ENCODE measurements around the gene C4B. TPM values are rescaled to one million over a fixed set of nuclear protein-coding genes. Genes with fewer than 3 reads are reported as not detected.

Gene C4B
- total and polyA plus RNA-seq, 2 donors (not counting 3 experiments of a cell fraction or from before 2014, with no cell fraction given) = 4.4 to 6.3 TPM

- Histone ChIP-seq H3K4me2 (ENCODE audit: insufficient read depth, low read length) (no peak overlapping the region), H3K27ac (ENCODE audit: insufficient read depth, low read depth, low read length) (no peak overlapping the region)
- TF ChIP-seq FOS (IDR thresholded peaks at IDR 0.05; ENCODE audit: borderline replicate concordance, insufficient read depth, low read length) (no peak), JUN (IDR thresholded peaks at IDR 0.05; ENCODE audit: borderline replicate concordance, insufficient read depth, insufficient read length, low read depth) (no peak), MYC (IDR thresholded peaks at IDR 0.05; ENCODE audit: low read depth, low read length) (no peak)
Measured at GRCh38 chr6:32082935-32083334, 68.3 kb downstream of the C4B start.

DNA sequence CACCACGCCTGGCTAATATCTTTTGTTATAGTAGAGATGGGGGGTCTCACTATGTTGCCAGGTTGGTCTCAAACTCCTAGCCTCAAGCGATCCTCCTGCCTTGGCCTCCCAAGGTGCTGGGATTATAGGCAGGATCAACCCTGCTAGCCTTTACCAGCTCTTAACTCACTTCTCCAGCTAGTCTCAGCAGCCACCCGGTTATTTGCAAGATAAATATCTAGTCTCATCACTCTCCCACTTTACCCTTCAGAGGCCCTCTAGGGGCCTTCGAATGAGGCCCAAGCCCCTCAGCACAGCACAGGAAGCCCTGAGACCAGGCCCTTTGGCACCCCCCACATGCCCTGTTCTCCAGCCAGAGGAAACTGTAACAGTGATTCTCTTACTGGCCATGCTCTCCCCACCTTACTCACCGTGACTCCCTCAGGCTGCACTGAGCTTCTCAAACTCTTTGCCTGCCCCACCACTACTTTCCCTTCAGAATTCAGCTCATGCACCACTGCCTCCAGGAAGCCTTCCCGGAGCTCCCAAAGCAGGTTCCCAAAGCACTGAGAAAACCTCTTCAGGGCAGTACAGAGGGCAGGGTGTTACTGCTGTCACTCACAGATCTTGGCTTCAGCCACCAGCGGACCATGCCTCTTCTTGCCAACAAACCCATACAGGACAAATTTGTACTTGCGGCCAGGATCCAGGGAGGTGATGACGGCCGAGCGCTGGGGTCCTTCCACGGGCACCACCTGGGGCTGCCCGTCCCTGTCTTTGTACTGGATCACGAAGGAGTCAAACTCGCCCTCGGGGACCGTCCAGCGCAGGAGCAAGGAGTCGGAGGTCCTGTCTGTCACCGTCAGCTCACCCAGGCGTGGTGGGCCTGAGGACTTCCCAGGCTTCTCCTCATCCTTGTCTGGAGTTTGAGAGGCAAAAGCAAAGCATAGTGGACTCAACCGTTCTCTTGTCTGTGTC, 69.5 kb downstream of the C4B start:
- TF ChIP-seq FOS (IDR thresholded peaks at IDR 0.05; ENCODE audit: borderline replicate concordance, insufficient read depth, low read length) = no peak
- no peak for TF ChIP-seq MAX (IDR thresholded peaks at IDR 0.05; ENCODE audit: insufficient read depth, insufficient read length)
- TF ChIP-seq POLR2AphosphoS5 (IDR thresholded peaks at IDR 0.05; ENCODE audit: insufficient read depth, low read depth, low read length) = no peak
- TF ChIP-seq JUN (IDR thresholded peaks at IDR 0.05; ENCODE audit: borderline replicate concordance, insufficient read depth, insufficient read length, low read depth) = no peak
- TF ChIP-seq MYC (IDR thresholded peaks at IDR 0.05; ENCODE audit: low read depth, low read length) = no peak
- TF ChIP-seq POLR2A (IDR thresholded peaks at IDR 0.05; ENCODE audit: low read depth, low read length) = no peak
- TF ChIP-seq GATA2 (IDR thresholded peaks at IDR 0.05; ENCODE audit: insufficient read depth, insufficient read length, low read depth, low read length) = no peak
- TF ChIP-seq EZH2 (IDR thresholded peaks at IDR 0.05; ENCODE audit: borderline replicate concordance, low read depth, low read length, severe bottlenecking) = no peak
- no peak for TF ChIP-seq CTCF (IDR thresholded peaks at IDR 0.05; ENCODE audit: extremely low read depth in 1 of 2, insufficient read depth in 1 of 2, low read depth in 1 of 2, low read length in 2 of 2)
- DNase-seq (ENCODE audit: low read depth, low spot score) (no peak), FAIRE-seq (no peak)
- dilution Hi-C loops (cut with MboI; ENCODE audit: extremely low pct_ligation_motif_present, low sequenced_read_pairs) (no loop called here), intact Hi-C loops (cut with micrococcal nuclease) (no loop called here)
- no peak overlapping the region for H3K4me3 ChIP-seq (replicated peaks in 1 of 3; ENCODE audit: insufficient read depth in 1 of 3, low read depth in 1 of 3, low read length in 3 of 3)
- POLR2A ChIA-PET = no interaction called here
- no peaks in the 10 kb centered on the region for H3K36me3 ChIP-seq (ENCODE audit: control insufficient read depth in 2 of 2, extremely low read depth in 1 of 2, insufficient read depth in 2 of 2, low read length in 2 of 2)
- no peak overlapping the region for H3K9ac ChIP-seq (replicated peaks; ENCODE audit: extremely low read depth, insufficient read depth, low read length)
- BruUV-seq (replicated peaks) = no TSS peak
- H3K27me3 ChIP-seq (ENCODE audit: control insufficient read depth in 2 of 2, insufficient read depth in 2 of 2, low read length in 2 of 2) = peaks cover 4 to 8% of the 10 kb centered on the region in 2 experiments
- H3K9me3 ChIP-seq (replicated peaks; ENCODE audit: control insufficient read depth, insufficient read depth, low read length) = no peaks in the 10 kb centered on the region
- CTCF ChIA-PET = interaction anchor here (0.9 kb wide), 1 partner anchor 132 kb away, joined by 3 read pairs; no protein-coding TSS in a partner anchor
- no peak overlapping the region for H2AFZ ChIP-seq (ENCODE audit: low read depth, low read length)
- H3K27ac ChIP-seq (ENCODE audit: insufficient read depth, low read depth, low read length) = no peak overlapping the region
- H3K9me1 ChIP-seq (replicated peaks; ENCODE audit: control insufficient read depth, extremely low read depth, insufficient read depth, low read length) = no peaks in the 10 kb centered on the region
- H3K4me1 ChIP-seq (ENCODE audit: control insufficient read depth, extremely low read depth, insufficient read depth, low read length) = no peaks in the 10 kb centered on the region
- no peak overlapping the region for H3K4me2 ChIP-seq (ENCODE audit: insufficient read depth, low read length)
- no peaks in the 10 kb centered on the region for H3K79me2 ChIP-seq (ENCODE audit: control insufficient read depth, insufficient read depth, low read length)
- H4K20me1 ChIP-seq (replicated peaks; ENCODE audit: control insufficient read depth, extremely low read depth, insufficient read depth, low read length) = no peaks in the 10 kb centered on the region

More at GRCh38 chr6:32082935-32083334, 68.3 kb downstream of the C4B start:
- no peaks in the 10 kb centered on the region for H3K9me1 ChIP-seq (replicated peaks; ENCODE audit: control insufficient read depth, extremely low read depth, insufficient read depth, low read length)
- H3K4me1 ChIP-seq (ENCODE audit: control insufficient read depth, extremely low read depth, insufficient read depth, low read length) = no peaks in the 10 kb centered on the region
- no peak overlapping the region for H3K9ac ChIP-seq (replicated peaks; ENCODE audit: extremely low read depth, insufficient read depth, low read length)
- no peak overlapping the region for H2AFZ ChIP-seq (ENCODE audit: low read depth, low read length)
- ChIA-PET CTCF (interaction anchor here (1.2 to 1.3 kb wide), 2 partner anchors 10 to 11 kb away, joined by 3 to 4 read pairs; no protein-coding TSS in a partner anchor), POLR2A (no interaction called here)
- H3K27me3 ChIP-seq (ENCODE audit: control insufficient read depth in 2 of 2, insufficient read depth in 2 of 2, low read length in 2 of 2) = peaks cover 4 to 8% of the 10 kb centered on the region in 2 experiments
- DNase-seq (ENCODE audit: low read depth, low spot score) (no peak), FAIRE-seq (no peak)
- no peaks in the 10 kb centered on the region for H4K20me1 ChIP-seq (replicated peaks; ENCODE audit: control insufficient read depth, extremely low read depth, insufficient read depth, low read length)
- intact Hi-C loops (cut with micrococcal nuclease) (no loop called here), dilution Hi-C loops (cut with MboI; ENCODE audit: extremely low pct_ligation_motif_present, low sequenced_read_pairs) (no loop called here)
- H3K9me3 ChIP-seq (replicated peaks; ENCODE audit: control insufficient read depth, insufficient read depth, low read length) = no peaks in the 10 kb centered on the region
- no peak overlapping the region for H3K4me3 ChIP-seq (replicated peaks in 1 of 3; ENCODE audit: insufficient read depth in 1 of 3, low read depth in 1 of 3, low read length in 3 of 3)
- no peaks in the 10 kb centered on the region for H3K79me2 ChIP-seq (ENCODE audit: control insufficient read depth, insufficient read depth, low read length)
- no TSS peak for BruUV-seq (replicated peaks)
- H3K36me3 ChIP-seq (ENCODE audit: control insufficient read depth in 2 of 2, extremely low read depth in 1 of 2, insufficient read depth in 2 of 2, low read length in 2 of 2) = no peaks in the 10 kb centered on the region
